GM19023 (cell line): ENCODE data around the gene EPB41L4B.

Source experiments
- ATAC-seq: cut with Tn5 transposase; IDR thresholded peaks from one replicate; pipeline ENCODE4 v1.9.1; 2021; ENCODE audit warnings: mild to moderate bottlenecking, moderate library complexity; ENCODE audit not compliant: unreplicated experiment

The EPB41L4B gene

DNA sequence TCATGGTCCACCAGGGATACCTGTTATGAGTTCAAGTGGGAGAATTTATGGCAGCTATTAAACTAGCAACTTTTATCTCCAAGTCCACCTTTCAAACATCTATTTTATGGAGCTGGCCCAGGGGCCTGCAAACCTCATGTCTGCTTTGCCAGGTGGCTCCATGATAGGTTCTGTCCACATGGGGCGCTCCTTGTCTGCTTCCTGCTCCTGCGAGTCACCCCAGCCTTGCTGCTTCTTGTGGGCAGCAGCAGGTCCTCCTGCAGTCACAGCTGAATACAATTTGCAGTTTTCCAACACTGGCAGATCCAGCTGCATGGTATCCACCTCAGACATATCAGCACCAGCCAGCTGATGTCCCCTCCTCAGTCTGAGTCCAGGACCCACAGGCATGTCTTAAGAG is 114.2 kb downstream of the EPB41L4B start:
- no peak for ATAC-seq

DNA sequence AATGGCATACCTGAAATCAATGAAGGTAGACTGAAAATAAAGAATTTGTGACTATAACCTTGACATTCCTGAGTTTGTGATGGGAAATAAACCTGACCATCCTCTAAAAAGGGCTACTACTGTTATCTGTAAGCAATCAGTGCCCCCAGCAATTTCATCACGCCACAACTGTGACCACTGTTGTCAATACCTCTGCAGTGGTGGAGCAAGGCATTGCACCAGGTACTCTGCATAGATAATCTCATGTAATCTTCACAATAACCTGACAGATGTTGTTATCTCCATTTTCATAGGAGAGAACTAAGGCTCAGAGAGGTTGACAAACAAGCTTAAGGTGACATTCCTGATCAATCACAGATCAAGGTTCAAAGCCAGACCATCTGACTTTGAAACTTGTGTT is 115.3 kb downstream of the EPB41L4B start:
- ATAC-seq, result no peak

DNA sequence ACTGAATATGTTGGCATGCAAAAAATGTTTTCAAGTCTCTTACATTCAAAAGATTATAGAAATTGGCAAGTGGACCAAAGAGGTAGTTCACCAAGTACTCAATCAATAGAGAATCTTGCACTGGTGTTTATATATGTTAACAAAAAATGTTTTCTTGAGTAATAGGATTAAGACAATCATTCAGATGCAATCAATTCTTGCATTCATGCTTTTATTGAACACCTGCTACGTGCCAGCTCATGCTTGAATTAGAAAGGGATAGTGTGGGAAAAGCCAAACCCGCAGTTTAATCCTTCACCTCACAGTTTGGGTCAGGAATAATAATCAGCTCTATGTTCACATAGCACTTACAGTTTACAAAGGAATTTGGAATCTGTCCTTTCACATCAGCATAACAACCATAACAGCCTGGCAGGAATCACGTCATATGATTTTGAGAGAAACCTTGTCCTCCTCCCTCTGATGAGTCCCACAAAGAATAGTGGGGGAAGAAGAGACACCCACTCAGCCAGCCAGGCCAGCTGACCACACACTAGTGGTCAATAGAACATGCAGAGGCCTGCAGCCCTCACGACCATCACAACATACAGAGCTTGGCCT is 117.0 kb downstream of the EPB41L4B start:
- ATAC-seq, result no peak

DNA sequence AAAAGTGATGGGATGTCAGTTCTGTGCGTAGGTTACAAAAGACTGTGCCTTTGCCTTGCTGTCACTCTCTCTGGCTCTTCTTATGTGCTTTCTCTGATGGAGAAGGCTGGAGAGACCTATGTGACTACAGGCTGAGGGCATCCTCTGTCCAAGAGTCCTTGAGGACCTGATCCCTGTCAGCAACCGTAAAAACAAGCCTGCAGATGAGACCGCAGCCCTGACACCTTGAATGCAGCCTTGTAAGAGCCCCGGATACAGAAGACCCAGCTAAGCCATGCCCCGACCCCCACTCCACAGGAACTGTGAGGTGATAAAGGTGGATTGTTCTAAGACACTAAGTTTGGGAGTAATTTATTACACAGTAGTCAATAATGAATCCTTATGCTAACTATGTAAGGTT is 121.2 kb downstream of the EPB41L4B start:
- no peak for ATAC-seq

DNA sequence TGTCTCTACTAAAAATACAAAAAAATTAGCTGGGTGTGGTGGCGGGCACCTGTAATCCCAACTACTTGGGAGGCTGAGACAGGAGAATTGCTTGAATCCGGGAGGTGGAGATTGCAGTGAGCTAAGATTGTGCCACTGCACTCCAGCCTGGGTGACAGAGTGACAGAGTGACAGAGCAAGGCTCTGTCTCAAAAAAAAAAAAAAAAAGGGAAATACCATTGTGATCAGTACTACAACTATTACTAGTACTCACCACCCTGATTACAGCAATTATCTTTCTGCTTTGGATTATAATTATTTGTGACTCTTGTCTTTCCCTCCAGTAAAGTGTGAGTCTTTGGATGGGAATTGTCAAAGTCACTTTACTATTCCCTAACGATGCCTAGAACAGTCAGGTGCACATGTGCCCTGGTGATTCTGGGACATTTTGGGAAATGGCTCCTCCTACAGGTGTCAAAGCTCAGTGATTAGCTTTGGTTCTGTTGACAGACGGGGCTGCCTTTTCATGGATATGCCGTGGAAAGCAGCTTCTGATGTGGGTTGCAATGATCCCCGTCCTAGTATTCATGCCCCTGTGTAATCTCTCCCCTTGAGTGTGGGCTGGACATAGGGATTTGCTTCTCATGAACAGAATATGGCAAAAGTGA is 122.0 kb downstream of the EPB41L4B start:
- ATAC-seq, result no peak

DNA sequence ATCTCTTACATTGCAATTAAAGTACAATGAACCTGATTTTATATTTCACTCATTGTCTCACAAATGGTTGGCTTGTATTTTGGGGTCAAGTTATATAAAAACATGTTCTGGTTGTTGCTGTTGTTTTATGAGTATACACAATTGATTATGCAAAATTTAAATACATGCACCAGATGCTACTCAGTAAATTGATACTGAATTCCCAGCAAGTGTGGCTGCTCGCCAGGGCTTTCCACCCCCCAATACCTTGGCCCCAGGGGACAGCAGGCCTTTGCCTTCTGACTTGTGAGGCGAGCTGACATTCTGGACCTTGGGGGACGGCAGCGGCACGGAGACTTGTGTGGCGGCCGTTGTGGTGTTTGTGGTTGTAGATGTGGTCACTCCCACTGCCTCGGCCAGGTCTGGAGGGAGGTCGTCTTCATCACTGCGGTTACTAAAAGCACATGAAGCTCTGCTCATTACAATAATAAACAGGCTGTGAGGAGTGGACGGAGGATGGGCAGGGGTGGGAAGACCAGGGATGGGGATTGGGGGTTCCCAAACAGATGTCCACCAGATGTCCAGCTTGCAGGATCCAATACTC is 126.8 kb downstream of the EPB41L4B start:
- ATAC-seq, result no peak

DNA sequence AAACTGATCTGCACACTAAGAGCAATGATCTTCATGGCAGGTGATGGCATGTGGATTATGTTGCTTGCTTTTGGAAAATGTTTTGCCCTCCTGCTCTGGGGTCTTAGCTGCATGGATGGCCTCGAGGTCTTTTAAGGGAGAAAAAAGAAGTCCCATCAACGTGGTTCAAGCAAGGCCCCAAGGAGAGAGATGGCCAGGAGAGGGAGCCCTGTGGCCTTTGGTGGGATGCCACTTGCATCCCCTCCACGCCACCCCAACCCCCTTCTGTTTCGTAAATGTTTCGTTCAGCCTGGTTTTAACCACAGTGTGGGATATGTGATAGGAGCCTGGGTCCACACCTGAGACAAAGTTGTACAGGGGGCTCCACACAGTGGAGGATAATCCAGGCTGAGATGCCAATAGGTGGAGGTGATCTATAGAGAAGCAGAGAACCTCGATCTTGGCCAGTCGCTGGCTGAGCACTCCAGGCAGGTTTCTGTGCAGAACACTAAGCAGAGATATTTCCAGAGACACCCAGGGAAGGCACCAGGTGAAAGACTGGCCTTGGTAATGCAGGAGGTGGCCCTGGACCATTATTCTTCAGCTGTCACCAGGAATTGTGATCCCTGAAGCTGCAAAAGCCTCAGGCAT is 128.0 kb downstream of the EPB41L4B start:
- ATAC-seq, result no peak

DNA sequence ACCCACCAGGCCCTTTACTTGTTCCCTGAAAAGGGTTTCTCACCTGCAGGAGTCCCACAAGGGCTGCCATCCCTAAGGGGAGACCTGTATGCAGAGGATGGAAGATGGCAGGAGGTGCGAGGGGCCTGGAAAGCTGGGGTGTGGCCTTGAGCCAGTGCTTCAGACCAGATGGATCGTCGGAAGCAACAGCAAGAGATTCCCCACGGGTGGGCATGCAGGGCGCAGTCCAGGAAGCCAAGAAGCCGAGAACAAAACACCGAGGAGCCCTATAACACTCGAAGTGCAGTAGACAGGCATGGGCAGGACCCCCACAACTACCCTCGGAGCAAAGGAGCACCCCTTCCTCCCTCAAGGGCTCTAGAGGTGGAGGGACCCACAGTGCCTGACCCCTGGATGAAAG is 129.1 kb downstream of the EPB41L4B start:
- no peak for ATAC-seq

DNA sequence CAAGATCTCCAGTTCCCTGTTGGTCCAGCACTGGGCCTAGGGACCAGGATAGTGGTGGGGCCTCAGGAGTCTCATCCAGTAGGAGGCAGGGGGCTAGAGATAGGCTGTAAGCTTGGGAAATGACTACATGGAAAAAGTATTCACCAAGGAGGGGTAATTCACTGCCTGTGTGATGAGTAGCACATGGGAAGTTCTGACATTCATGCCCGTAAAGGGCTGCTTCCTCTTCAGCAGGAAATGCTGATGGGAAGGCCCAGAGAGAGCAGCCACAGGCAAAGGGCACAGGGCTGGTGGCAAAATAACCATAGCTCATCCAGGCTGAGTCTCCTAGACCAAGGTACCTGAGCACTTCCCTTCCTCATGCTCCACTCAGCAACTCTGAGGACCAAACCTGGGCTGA is 130.7 kb downstream of the EPB41L4B start:
- no peak for ATAC-seq

DNA sequence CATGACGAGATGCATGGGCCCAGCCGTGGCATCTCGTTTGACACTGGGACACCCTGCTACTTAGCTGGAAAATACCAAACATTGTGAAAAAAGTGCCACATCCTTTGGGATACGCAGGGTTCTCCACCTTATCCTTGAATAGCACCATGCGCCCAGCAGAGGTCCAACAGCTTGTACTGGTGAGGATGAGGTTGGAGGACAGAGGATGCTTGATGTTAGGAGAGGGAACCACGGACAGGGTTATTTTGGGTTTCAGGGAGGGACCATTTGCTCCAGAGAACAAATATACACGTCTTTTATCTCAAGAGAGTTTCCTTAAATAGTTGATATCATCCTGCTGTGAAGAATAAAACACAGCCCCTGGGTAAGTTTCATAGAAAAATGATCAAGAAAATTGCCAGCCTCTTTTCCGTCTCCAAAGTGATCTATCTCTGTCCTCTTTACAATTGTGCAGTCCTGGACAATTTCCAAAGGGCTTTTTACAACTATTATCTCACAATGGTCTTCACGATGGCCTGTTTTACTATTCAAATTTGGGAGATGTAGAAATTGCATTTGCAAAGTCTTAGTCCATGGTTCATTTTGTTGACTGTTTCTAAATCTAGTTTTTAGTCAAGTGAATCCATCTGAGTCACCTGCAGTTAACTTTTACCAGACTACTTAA is 133.9 kb downstream of the EPB41L4B start:
- no peak for ATAC-seq

DNA sequence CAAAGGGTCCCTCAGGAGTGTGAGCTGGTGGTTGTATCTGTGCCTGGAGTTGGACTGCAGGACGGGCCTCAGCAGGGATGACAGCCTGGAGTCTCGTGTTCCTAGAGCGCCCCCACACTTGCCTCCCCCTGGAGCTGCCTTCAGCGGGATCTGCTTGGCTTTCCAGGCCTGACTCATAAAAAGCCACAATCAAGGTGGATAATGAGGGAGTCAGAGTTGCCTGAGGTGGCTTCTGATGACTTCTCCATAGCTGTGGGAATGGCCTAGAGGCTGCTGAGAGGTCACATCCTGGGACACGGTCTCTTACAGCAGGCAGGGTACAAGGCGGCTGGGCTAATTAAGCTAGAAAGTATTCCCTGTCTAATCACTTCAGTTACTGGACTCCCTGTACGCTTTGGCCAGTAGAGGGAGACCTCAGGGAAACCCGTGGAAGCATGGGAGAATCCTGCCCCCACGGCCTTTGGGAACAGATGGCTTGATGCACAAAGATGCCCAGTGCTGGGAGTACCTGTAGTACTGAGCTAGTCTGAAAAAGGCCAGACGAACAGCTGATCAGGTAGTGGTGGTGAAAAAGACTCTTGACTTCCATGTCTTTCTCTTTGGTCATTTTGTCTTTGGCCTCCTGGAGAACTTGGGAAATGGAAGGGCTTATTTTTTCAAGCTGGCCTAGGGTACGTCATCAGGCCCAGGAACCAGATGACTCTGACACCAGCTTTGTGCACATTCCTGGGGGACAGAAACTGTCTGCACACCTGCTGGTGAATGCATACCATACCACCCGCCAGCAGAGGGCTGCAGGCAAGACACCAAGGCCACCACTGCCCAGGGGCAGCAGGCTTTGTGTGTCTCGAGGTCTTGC is 137.7 kb downstream of the EPB41L4B start:
- ATAC-seq, result no peak

DNA sequence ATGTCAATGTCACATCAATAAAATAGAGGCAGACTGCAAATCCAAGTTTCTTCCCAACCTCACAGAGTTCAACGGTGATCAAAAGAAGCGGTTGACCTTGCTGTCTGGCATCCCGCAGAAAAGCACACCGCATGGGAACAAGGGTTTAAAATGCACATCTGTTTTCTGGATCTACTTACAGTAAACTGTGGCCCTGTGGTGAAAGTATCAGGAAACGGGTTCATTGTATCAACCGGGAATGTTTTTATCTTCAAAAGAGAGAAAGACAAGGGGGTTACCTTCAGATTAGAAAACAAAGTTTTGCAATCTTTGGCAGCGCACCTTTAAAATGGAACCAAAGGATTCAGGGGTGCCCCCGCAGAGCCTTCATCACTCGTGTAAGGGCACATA is 138.3 kb downstream of the EPB41L4B start:
- ATAC-seq, result no peak

DNA sequence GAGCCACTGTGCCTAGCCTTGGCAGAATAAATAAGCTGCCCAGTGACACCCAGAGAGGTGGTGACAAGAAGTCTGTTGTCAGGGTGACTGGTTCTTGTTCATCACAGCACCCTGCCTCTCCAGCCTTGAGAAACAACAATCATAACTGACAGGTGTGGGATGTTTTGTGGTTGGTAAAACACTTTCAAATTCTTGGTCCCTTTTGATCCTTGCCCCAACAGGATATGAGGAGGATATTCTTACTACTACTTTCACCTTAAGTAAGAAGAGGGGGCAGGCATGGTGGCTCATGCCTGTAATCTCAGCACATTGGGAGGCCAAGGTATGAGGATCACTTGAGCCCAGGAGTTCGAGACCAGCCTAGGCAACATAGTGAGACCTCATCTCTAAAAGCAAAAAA is 139.6 kb downstream of the EPB41L4B start:
- no peak for ATAC-seq

DNA sequence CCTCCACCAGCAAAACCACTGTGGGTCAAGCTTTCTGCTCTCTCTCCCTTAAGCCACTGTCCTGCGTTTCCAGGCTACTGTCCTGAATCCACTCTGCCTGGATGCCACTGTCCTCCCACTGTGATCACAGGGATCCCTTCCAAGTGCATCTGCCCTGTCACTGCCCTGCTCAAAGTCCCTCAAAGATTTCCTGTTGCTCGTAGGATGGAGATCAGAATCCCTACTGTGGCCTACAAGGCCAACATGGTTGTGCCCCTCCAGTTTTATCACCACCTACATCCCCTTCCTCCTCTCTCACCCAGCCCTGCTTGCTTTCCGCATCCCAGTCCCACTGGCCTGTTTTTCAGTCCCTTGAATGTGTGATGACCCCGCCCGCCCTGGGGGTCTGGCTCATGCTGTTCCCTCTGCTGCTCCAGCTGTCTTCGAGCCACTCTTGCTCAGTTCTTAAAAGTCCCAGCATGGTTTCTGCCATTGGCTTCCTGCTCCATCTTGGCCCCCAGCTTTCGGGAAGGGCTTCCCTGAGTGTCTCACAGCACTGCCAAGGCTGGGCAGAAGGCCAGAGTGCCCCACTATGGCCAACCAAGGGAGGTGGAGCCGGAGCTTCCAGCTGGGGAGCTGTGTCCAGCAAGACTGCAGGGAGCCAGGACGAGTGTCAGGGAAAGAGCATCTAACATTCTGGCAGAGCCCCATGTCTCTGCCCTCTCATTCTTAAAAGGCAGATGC is 140.9 kb downstream of the EPB41L4B start:
- ATAC-seq, result no peak

DNA sequence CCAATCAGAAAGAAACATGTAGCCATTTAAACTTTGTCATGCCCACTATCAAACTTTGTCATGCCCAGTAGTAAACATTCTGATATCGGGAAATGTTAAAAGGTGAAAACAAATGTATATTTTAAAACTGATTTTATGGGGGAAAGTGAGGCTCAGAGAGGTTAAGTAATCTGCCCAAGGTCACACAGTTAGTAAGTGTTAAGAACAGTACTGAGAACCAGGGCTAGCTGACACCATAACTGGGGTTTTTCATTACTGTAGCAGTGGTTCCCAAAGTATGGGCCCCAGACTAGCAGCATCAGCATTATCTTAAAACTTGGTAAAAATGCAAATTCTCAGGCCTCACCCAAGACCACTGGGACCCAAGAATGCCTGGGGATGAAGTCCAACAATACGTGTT is 143.9 kb downstream of the EPB41L4B start:
- ATAC-seq, result no peak

DNA sequence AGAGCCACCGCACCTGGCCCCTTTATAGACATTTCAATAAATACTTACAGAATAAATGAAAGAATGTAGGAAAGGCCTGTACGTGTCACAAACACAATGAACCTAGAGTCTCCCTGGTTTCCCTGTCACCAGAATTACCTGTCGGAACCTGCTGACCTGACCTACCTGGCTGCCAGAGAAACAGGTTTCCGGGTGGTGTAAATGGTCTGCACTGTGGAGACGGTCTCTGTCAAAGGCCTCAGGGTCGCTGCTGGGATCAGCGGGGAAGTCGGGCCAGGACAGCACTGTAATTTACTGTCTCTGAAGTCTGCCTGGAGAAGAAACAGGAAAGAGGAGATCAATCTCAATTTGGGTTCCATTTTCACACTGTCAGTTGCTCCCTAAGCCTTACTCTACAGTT is 144.5 kb downstream of the EPB41L4B start:
- no peak for ATAC-seq

DNA sequence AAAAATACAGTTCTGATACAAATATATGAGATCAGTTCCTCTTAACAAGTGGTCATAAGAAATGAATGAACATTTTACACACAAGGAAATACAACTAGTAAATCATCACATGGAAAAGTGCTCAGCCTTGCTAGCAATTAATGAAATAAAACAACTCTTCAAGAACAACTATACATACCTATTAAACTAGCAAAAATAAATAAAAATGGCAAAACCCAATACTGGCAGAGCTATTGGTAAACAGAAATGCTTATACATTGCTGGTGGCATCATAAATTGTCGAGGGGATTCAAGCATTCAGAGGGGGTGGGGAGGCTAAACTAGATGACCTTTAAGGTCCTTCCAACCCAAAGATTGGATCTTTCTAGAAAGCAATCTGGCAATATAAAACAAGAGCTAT is 147.9 kb downstream of the EPB41L4B start:
- ATAC-seq, result no peak

DNA sequence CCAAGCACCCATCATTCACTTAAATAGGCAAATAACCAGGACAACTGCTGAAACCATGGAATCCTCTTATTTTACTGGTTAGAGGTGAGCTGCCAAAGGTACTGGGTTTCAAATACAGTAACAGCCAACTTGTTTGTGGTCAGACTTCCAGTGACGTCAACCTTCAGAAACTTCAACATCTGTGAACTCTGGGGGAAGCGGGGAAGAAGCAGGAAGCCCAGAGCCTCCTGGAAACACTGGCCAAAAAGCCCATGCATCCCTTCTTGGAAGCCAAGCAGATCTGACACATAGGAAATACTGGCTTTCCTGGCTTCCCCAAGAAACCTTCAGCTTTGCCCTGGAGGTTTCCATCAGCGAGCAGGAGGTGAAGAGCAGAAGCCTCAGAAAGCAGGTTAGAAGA is 148.9 kb downstream of the EPB41L4B start:
- ATAC-seq, result no peak

DNA sequence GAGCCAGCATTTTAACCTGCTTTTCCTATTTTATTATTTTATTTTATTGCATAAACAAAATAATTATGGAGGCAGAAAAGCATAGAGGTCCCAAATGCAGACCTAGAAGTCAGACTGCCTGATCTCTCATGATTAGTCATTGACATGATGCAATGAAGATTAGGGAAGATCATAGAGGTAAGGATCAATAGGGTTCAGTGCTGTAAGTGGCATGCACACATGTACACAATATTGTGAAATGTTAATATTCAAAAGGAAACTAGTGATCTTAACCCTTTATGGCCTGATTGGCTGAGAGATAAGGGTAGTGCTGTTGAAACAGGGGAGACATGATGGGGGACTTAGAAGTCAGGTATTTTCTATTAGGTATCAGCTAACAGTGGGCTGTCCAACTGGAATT is 152.7 kb downstream of the EPB41L4B start:
- no peak for ATAC-seq

DNA sequence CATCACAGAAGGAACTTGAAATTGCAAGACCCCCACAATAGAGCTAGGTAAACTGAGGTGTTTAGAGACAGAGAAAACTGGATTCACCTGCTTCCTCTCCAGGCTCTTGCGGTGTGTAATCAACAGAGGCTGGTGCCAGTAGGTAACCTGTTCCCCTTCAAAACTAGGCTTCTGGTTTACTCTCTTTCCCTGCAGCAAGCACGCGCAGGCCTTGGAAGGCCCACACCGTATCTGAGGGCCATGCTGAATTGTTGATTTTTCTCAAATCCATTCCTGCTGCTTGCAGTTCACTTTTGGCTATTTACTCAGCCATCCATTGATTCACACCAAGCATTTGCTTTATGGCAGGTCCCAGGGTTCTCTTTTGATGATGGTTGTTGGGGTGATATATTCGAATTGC is 153.1 kb downstream of the EPB41L4B start:
- no peak for ATAC-seq
